B cell (primary cell): ENCODE results near the gene FHIT. TPM values are rescaled to one million over a fixed set of nuclear protein-coding genes. Genes with fewer than 3 reads are reported as not detected.

Experiments used
- ATAC-seq: fragments of 200-7000 bp; cut with Tn5 transposase; one replicate; pipeline ENCODE4 v1.10.0; 2021; ENCODE audit warnings: low read depth, mild to moderate bottlenecking, moderate number of reproducible peaks, moderate library complexity
- CTCF ChIA-PET: fragments of 350-600 bp; sonication (Branson Sonifier 250); formaldehyde crosslinking; loops from one replicate; lab custom pipeline; 2021; ENCODE audit warnings: antibody characterized with exemption, inconsistent platforms; lab: Charles Lee
- POLR2A ChIA-PET: fragments of 350-600 bp; sonication (Branson Sonifier 250); formaldehyde crosslinking; loops from one replicate; lab custom pipeline; 2021; ENCODE audit warnings: antibody characterized with exemption; lab: Charles Lee
- DNase-seq: peaks from one replicate; pipeline ENCODE4 v3.0.0; 2013
- H2AFZ ChIP-seq: 2 replicates; pipeline ENCODE4 v1.6.1; 2012; ENCODE audit warnings: mild to moderate bottlenecking, low read depth, low read length; ENCODE audit not compliant: insufficient read depth, poor library complexity, severe bottlenecking
- H3K27ac ChIP-seq, 2 donors: 1 replicate in 1 of 2; 2 replicates in 1 of 2; pipeline ENCODE4 v1.5.1; 2012 to 2013; ENCODE audit warnings: low read length in 2 of 2, mild to moderate bottlenecking in 2 of 2, moderate library complexity in 1 of 2
- H3K27me3 ChIP-seq, 4 experiments: fragments of 200-600 bp in 1 of 4; sonication (generic) in 1 of 4; replicated peaks in 1 of 4; 1 replicate in 2 of 4; 2 replicates in 2 of 4; pipeline versions ENCODE4 v1.6.1 to v1.7.0; 2013 to 2016; ENCODE audit warnings: low read length in 3 of 4, mild to moderate bottlenecking in 2 of 4, mixed read lengths in 1 of 4, moderate library complexity in 1 of 4; ENCODE audit not compliant: insufficient read depth in 4 of 4, control insufficient read depth in 3 of 4; ENCODE audit errors: control extremely low read depth in 1 of 4
- H3K36me3 ChIP-seq, 2 experiments: replicated peaks in 1 of 2; 1 replicate in 1 of 2; 2 replicates in 1 of 2; pipeline versions ENCODE4 v1.6.1 to v1.7.1; 2013; ENCODE audit warnings: low read length in 1 of 2; ENCODE audit not compliant: insufficient read depth in 2 of 2, control insufficient read depth in 1 of 2; ENCODE audit errors: control extremely low read depth in 1 of 2, extremely low read depth in 1 of 2
- H3K4me1 ChIP-seq, 2 donors: fragments of 200-600 bp in 1 of 2; sonication (generic) in 1 of 2; 1 replicate in 1 of 2; 2 replicates in 1 of 2; pipeline versions ENCODE4 v1.5.1 to v1.6.1; 2013 to 2017; ENCODE audit warnings: low read length in 2 of 2; ENCODE audit not compliant: control insufficient read depth in 2 of 2, insufficient read depth in 2 of 2
- H3K4me2 ChIP-seq: replicated peaks from 2 replicates; pipeline ENCODE3; 2012; ENCODE audit warnings: mild to moderate bottlenecking, low read depth, low read length; ENCODE audit not compliant: poor library complexity, severe bottlenecking
- H3K4me3 ChIP-seq, 5 experiments: fragments of 200-600 bp in 1 of 5; sonication (generic) in 1 of 5; 1 replicate in 3 of 5; 2 replicates in 2 of 5; pipeline versions ENCODE4 v1.5.1 to v1.7.0; 2011 to 2016; ENCODE audit warnings: low read length in 4 of 5, mild to moderate bottlenecking in 4 of 5, low read depth in 2 of 5, control low read depth in 1 of 5, moderate library complexity in 1 of 5; ENCODE audit not compliant: insufficient read depth in 1 of 5; ENCODE audit errors: control extremely low read depth in 1 of 5, extremely low read depth in 1 of 5
- H3K79me2 ChIP-seq: fragments of 200-600 bp; sonication (generic); one replicate; pipeline ENCODE4 v1.6.0; 2016; ENCODE audit warnings: low read length; ENCODE audit not compliant: control insufficient read depth, insufficient read depth
- H3K9ac ChIP-seq: fragments of 200-600 bp; sonication (generic); 2 replicates; pipeline ENCODE4 v1.6.1; 2017; ENCODE audit warnings: mild to moderate bottlenecking, low read length, moderate library complexity
- H3K9me3 ChIP-seq, 3 donors: one replicate each; pipeline versions ENCODE4 v1.6.1 to v1.7.1; 2013; ENCODE audit warnings: low read length in 2 of 3; ENCODE audit not compliant: control insufficient read depth in 2 of 3, insufficient read depth in 1 of 3; ENCODE audit errors: control extremely low read depth in 1 of 3
- H4K20me1 ChIP-seq: 2 replicates; pipeline ENCODE4 v1.6.0; 2012; ENCODE audit warnings: mild to moderate bottlenecking, low read length; ENCODE audit not compliant: insufficient read depth, control insufficient read depth, poor library complexity, severe bottlenecking
- H3K27ac Mint-ChIP-seq: one replicate; pipeline ENCODE4 v1.8.0; 2021; ENCODE audit warnings: mixed read lengths
- H3K27me3 Mint-ChIP-seq: one replicate; pipeline ENCODE4 v1.8.0; 2021; ENCODE audit warnings: mixed read lengths
- H3K4me1 Mint-ChIP-seq: one replicate; pipeline ENCODE4 v1.8.0; 2021; ENCODE audit warnings: mixed read lengths
- H3K4me3 Mint-ChIP-seq: one replicate; pipeline ENCODE4 v1.8.0; 2021; ENCODE audit warnings: mixed read lengths
- H3K9me3 Mint-ChIP-seq: one replicate; pipeline ENCODE4 v1.8.0; 2022; ENCODE audit warnings: mixed read lengths; ENCODE audit not compliant: insufficient read depth
- CTCF ChIP-seq: fragments of 200-600 bp; IDR thresholded peaks from one replicate; pipeline ENCODE4 v1.8.0; 2022; ENCODE audit warnings: antibody characterized with exemption, mild to moderate bottlenecking
- EZH2 ChIP-seq: IDR thresholded peaks from 2 replicates; pipeline ENCODE4 v1.6.1; 2012; ENCODE audit warnings: borderline replicate concordance, low read depth, mild to moderate bottlenecking, moderate library complexity, low read length; ENCODE audit not compliant: insufficient read depth, poor library complexity, severe bottlenecking
- WGBS: methylation state at CpG from one replicate; pipeline ENCODE4 v1.1.5; 2013; ENCODE audit warnings: missing lambda C conversion rate; ENCODE audit not compliant: insufficient coverage; 5-methylcytosine and 5-hydroxymethylcytosine counted together
- intact Hi-C: fragments of 100-400 bp; cut with micrococcal nuclease; formaldehyde crosslinking; loops from one replicate; pipeline ENCODE4 v1.10.0; 2022
- polyA plus RNA-seq: library from polyadenylated mRNA; depleted of rRNA; stranded (reverse); fragments of >200 nt; gene quantifications from 2 replicates; pipeline ENCODE4 v1.2.3, GENCODE V29; 2012
- total RNA-seq, 2 donors: library from RNA; stranded (reverse); fragments of 120-200 nt in 1 of 2; gene quantifications; 1 replicate in 1 of 2; 2 replicates in 1 of 2; pipeline versions ENCODE4 v1.2.3 to v1.2.4, GENCODE V29; 2013 to 2022

FHIT gene
- total and polyA plus RNA-seq, 2 donors (not counting 1 experiment from before 2014, with no cell fraction given), result 1.7 to 7.8 TPM

DNA sequence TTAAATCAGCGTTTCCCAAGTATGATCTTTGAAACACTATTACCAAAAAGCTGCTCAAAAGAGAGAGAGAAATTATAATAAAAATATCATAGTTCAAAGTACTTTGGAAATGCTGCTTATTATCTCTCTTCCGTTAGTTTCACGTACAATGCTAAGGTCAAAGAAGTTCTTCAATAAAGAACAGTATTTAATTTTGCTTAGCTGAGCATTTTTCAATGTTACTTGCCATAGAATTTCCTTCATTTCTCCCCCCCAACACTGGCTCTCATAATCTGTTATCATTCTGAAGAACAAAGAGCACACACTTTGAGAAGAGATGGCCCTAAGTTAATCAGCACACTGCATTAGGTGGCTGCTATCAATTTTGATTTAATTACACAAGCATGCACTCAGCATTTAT lies 1360.6 kb downstream of the FHIT start:
- no peaks in the 10 kb centered on the region for H3K9me3 ChIP-seq
- H3K4me3 ChIP-seq, result no peak overlapping the region
- no peaks in the 10 kb centered on the region for H4K20me1 ChIP-seq
- Mint-ChIP-seq H3K4me1 (no peaks in the 10 kb centered on the region), H3K27me3 (no peaks in the 10 kb centered on the region), H3K4me3 (no peak overlapping the region), H3K27ac (no peak overlapping the region), H3K9me3 (no peaks in the 10 kb centered on the region)
- ATAC-seq, result no peak
- H3K36me3 ChIP-seq, result no peaks in the 10 kb centered on the region
- H2AFZ ChIP-seq, result no peak overlapping the region
- H3K27ac ChIP-seq, result no peak overlapping the region
- POLR2A ChIA-PET, result no interaction called here
- DNase-seq, result no peak
- no CpG with 5 or more reads among the region's 3 CpGs for WGBS
- no peaks in the 10 kb centered on the region for H3K4me1 ChIP-seq
- no peak overlapping the region for H3K9ac ChIP-seq
- H3K4me2 ChIP-seq, result no peak overlapping the region
- CTCF ChIA-PET, result no interaction called here
- no peaks in the 10 kb centered on the region for H3K27me3 ChIP-seq
- no peaks in the 10 kb centered on the region for H3K79me2 ChIP-seq
- TF ChIP-seq EZH2 (no peak), CTCF (no peak)
- intact Hi-C loops, result no loop called here

- H3K9me3 ChIP-seq, result no peaks in the 10 kb centered on the region
- peaks cover 0 to 5% of the 10 kb centered on the region in 2 donors for H3K4me1 ChIP-seq
- intact Hi-C loops, result no loop called here
- ChIA-PET POLR2A (no interaction called here), CTCF (no interaction called here)
- Mint-ChIP-seq H3K27me3 (no peaks in the 10 kb centered on the region), H3K9me3 (no peaks in the 10 kb centered on the region), H3K4me3 (no peak overlapping the region), H3K27ac (no peak overlapping the region), H3K4me1 (peaks cover 4% of the 10 kb centered on the region)
- no peak overlapping the region for H3K4me3 ChIP-seq
- no peaks in the 10 kb centered on the region for H3K79me2 ChIP-seq
- TF ChIP-seq CTCF, result no peak
- no peak for TF ChIP-seq EZH2
- H4K20me1 ChIP-seq, result no peaks in the 10 kb centered on the region
- no peak for ATAC-seq
- no peak overlapping the region for H3K4me2 ChIP-seq
- H3K36me3 ChIP-seq, result no peaks in the 10 kb centered on the region
- H2AFZ ChIP-seq, result no peak overlapping the region
- H3K27ac ChIP-seq, result no peak overlapping the region
- no peak overlapping the region for H3K9ac ChIP-seq
- no peaks in the 10 kb centered on the region for H3K27me3 ChIP-seq
- no peak for DNase-seq
- no CpG with 5 or more reads among the region's 1 CpG for WGBS
Measured at GRCh38 chr3:59886790-59887189, 1364.5 kb downstream of the FHIT start.
